Mesothelial cell of epicardium (in vitro differentiated cells): Measurements from ENCODE around the gene APLF. TPM values are rescaled to one million over a fixed set of nuclear protein-coding genes. Genes with fewer than 3 reads are reported as not detected.

Experiments used
- DNase-seq, 2 experiments: peaks; one replicate each; pipeline ENCODE4 v3.0.0; 2021; ENCODE audit warnings: low spot score in 2 of 2; ENCODE audit not compliant: unreplicated experiment in 2 of 2
- H3K27ac Mint-ChIP-seq: 2 replicates; pipeline ENCODE4 v1.8.0; 2021; ENCODE audit warnings: mixed read lengths
- H3K27me3 Mint-ChIP-seq: 2 replicates; pipeline ENCODE4 v1.8.0; 2021; ENCODE audit warnings: low read depth, mixed read lengths
- H3K36me3 Mint-ChIP-seq: 2 replicates; pipeline ENCODE4 v1.8.0; 2021; ENCODE audit warnings: mixed read lengths
- H3K4me1 Mint-ChIP-seq: 2 replicates; pipeline ENCODE4 v1.8.0; 2021; ENCODE audit warnings: mixed read lengths
- H3K4me3 Mint-ChIP-seq: 2 replicates; pipeline ENCODE4 v1.8.0; 2021; ENCODE audit warnings: mild to moderate bottlenecking, moderate library complexity, mixed read lengths
- H3K9me3 Mint-ChIP-seq: 2 replicates; pipeline ENCODE4 v1.8.0; 2021; ENCODE audit warnings: mixed read lengths
- total RNA-seq: library from RNA; stranded (reverse); gene quantifications from 3 replicates; pipeline ENCODE4 v1.2.1, GENCODE V29; 2021
- TF ChIP-seq, protein P1 (sequence below): fragments of 200-600 bp; sonication (generic); IDR thresholded peaks from one replicate; pipeline ENCODE4 v1.5.0; 2021; ENCODE audit warnings: antibody characterized with exemption; ENCODE audit not compliant: unreplicated experiment

The APLF gene
- total RNA-seq, 1 donor from 2014 or later = 6.7 TPM

DNA sequence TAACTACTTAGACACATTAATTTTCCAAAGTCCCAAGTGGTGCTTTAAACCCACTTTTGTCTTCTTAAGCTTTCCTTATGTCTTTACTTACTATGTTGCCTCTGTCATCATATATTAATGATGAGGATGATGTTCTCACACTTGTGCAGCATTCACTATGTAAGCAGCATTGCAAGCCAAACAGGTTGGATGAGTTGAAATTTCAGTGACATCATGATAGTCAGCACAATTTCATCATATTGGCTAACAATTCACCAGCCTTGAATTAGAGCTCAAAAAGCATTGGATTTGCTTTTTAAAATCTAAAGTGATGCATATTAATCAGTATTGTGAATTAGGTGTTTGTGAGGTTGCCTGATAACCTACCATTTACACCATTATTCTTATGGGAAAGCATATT, 7.7 kb downstream of the APLF start:
- no peak overlapping the region for H3K27ac Mint-ChIP-seq
- no peaks in the 10 kb centered on the region for H3K36me3 Mint-ChIP-seq
- H3K27me3 Mint-ChIP-seq = no peaks in the 10 kb centered on the region
- H3K4me3 Mint-ChIP-seq = no peak overlapping the region
- peaks cover 19% of the 10 kb centered on the region for H3K4me1 Mint-ChIP-seq
- H3K9me3 Mint-ChIP-seq = no peaks in the 10 kb centered on the region
- TF ChIP-seq, protein P1, sequence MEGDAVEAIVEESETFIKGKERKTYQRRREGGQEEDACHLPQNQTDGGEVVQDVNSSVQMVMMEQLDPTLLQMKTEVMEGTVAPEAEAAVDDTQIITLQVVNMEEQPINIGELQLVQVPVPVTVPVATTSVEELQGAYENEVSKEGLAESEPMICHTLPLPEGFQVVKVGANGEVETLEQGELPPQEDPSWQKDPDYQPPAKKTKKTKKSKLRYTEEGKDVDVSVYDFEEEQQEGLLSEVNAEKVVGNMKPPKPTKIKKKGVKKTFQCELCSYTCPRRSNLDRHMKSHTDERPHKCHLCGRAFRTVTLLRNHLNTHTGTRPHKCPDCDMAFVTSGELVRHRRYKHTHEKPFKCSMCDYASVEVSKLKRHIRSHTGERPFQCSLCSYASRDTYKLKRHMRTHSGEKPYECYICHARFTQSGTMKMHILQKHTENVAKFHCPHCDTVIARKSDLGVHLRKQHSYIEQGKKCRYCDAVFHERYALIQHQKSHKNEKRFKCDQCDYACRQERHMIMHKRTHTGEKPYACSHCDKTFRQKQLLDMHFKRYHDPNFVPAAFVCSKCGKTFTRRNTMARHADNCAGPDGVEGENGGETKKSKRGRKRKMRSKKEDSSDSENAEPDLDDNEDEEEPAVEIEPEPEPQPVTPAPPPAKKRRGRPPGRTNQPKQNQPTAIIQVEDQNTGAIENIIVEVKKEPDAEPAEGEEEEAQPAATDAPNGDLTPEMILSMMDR = no peak
- no peak for DNase-seq

DNA sequence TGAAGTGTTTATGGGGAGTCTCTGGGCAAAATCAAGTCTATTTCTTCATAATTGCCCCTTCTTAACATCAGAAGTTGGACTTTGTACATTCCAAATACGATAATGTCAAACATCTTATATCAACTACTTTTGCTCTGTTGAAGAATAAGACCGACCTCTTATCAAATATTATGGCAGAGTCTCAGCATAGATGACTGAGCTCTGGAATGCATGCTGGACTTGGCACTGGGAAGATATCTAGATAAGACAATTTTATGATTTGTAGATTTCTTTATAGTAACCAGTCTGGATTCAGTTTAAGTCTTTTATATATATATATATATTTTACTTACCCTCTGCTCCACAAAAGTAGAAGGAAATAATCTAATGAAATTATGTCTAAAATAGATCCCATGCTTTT, 8.2 kb downstream of the APLF start:
- Mint-ChIP-seq H3K36me3 (no peaks in the 10 kb centered on the region), H3K27ac (no peak overlapping the region), H3K27me3 (no peaks in the 10 kb centered on the region), H3K9me3 (peaks cover 1% of the 10 kb centered on the region), H3K4me1 (peaks cover 19% of the 10 kb centered on the region), H3K4me3 (no peak overlapping the region)
- no peak for DNase-seq
- TF ChIP-seq, protein P1 = no peak

DNA sequence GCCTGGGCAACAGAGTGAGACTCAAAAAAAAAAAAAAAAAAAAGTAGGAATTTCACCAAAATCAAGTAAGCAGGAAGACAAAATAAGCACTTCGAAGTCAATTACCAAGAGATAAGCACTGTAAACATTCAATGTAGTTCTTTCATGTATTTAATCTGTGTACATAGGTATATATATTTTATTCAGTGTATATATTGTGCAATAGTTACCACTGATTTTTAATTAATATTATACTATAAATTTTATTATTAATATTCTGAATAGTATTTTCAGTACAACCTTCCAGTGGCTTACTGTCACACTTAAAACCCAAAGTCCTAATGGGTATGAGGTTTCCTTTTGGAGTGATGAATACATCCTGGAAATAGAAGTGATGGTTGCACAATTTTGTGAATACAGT, 9.1 kb downstream of the APLF start:
- Mint-ChIP-seq H3K36me3 (no peaks in the 10 kb centered on the region), H3K4me1 (peaks cover 16% of the 10 kb centered on the region), H3K9me3 (peaks cover 10% of the 10 kb centered on the region), H3K27ac (no peak overlapping the region), H3K27me3 (no peaks in the 10 kb centered on the region), H3K4me3 (no peak overlapping the region)
- TF ChIP-seq, protein P1 = no peak
- no peak for DNase-seq

DNA sequence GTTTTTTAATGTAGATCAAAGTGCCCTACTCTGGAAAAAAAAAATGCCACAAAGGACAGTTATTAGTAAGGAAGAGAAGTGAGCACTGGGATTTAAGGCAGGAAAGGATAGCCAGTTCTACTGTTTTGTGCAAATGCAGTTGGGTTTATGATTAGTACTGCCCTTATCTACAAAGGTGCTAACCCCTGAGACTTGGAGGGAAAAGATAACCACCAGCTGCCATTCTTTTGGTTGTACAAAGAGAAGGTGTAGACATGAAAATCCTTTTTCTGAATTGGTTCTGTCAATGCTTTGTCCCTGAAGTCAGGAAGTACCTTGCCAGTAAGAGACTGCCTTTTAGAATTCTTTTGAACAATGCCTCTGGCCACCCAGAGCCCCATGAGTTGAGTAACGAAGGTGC, 11.3 kb downstream of the APLF start:
- peaks cover 10% of the 10 kb centered on the region for H3K9me3 Mint-ChIP-seq
- H3K36me3 Mint-ChIP-seq = no peaks in the 10 kb centered on the region
- H3K4me1 Mint-ChIP-seq = peaks cover 7% of the 10 kb centered on the region
- H3K4me3 Mint-ChIP-seq = no peak overlapping the region
- TF ChIP-seq, protein P1 = no peak
- no peak overlapping the region for H3K27ac Mint-ChIP-seq
- no peaks in the 10 kb centered on the region for H3K27me3 Mint-ChIP-seq
- DNase-seq = no peak

DNA sequence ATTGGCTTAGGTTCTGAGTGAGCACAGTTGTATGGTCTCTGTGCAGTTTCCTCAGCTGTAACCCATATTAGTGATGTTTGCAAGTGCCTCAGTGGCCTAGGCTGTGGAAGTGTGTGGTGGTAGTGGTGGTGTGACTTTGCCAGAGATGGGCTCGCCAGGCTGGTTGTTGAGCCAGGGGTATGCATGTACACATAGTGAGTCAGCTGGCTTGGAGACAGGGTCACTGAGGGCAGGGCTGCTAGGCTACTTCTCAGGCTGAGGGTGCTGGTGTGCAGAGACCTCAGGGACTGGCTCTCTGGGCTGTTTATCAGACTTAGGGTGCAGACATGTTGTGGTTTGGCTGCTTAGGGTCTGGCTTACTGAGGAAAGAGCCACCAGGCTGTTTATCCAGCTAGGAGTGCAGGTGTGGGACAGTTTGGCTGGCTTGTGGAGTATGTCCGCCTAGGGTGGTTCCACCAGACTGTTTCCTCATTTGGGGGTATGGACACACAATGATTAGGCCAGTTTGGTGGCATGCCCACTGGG, 15.0 kb downstream of the APLF start:
- Mint-ChIP-seq H3K9me3 (peaks cover 10% of the 10 kb centered on the region), H3K27me3 (no peaks in the 10 kb centered on the region), H3K4me3 (no peak overlapping the region), H3K36me3 (no peaks in the 10 kb centered on the region), H3K27ac (no peak overlapping the region), H3K4me1 (peaks cover 7% of the 10 kb centered on the region)
- TF ChIP-seq, protein P1 = no peak
- no peak for DNase-seq

DNA sequence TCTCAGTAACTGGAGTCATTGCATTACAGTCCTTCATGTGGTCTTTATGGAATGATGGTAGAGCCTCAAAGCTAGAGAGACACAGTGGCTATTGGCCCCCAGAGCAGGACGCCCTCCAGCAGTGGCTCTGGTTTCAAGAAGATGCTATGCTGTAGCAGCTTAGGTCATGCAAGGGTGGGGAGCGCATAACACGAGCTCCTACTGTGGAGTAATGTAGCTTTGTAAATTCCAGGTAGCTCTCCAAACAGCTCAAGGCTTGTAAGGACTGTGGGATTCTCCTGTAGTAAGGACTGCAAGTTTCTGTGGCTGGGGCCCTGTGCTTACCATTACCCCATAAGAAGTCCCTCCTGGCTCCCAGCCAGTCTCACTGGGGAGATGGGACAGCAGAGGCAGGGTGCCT, 15.6 kb downstream of the APLF start:
- Mint-ChIP-seq H3K4me1 (peaks cover 8% of the 10 kb centered on the region), H3K27me3 (no peaks in the 10 kb centered on the region), H3K27ac (no peak overlapping the region), H3K9me3 (peaks cover 10% of the 10 kb centered on the region), H3K4me3 (no peak overlapping the region), H3K36me3 (no peaks in the 10 kb centered on the region)
- no peak for DNase-seq
- TF ChIP-seq, protein P1 = no peak
